ENCODE results near the gene POFUT2. TPM values are rescaled to one million over a fixed set of nuclear protein-coding genes. Genes with fewer than 3 reads are reported as not detected.

The POFUT2 gene
- total RNA-seq, 1 donor: 35.8 TPM

DNA sequence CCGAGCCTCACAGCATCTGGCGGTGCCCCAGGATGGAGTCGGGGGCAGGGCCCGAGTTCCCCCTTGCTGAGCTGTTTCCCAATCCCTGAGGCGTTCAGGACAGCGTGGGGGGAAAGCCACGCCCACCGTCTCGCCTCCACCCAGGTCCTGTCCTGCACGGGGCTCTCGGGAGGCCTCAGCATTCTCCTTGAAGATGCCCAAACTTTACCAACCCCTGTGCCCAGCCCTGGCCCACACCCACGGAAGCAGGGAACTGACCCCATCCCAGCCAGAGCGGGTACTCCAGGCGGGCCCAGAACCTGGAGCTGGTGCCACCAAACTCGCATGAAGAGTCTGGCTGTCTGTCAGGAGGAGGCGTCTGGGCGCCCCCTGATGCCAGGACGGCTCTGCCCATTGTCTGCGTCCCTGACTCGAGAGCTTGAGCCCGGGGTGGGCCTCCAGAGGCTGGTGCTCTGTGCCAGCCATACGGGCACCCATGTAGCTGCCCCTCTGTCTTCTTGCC is 35.3 kb upstream of the POFUT2 start:
- Histone ChIP-seq H3K79me2 (ENCODE audit: insufficient read depth, low read length) (no peaks in the 10 kb centered on the region), H3K4me1 (ENCODE audit: insufficient read depth, low read length) (peaks cover 28% of the 10 kb centered on the region), H3K9me3 (ENCODE audit: low read depth, low read length) (no peaks in the 10 kb centered on the region), H3K4me2 (ENCODE audit: insufficient read depth, low read length) (peak overlapping the region; percentile 36), H4K20me1 (ENCODE audit: insufficient read depth, low read length) (no peaks in the 10 kb centered on the region), H3K4me3 (ENCODE audit: insufficient read depth, low read length) (no peak overlapping the region), H3K36me3 (ENCODE audit: insufficient read depth, low read length) (no peaks in the 10 kb centered on the region), H3K27ac (ENCODE audit: low read depth, low read length) (no peak overlapping the region), H2AFZ (ENCODE audit: low read length) (no peak overlapping the region), H3K27me3 (ENCODE audit: insufficient read depth, low read length) (no peaks in the 10 kb centered on the region)
- DNase-seq (ENCODE audit: insufficient read length, low spot score, missing footprints): peak; percentile 87
- TF ChIP-seq, protein P1, sequence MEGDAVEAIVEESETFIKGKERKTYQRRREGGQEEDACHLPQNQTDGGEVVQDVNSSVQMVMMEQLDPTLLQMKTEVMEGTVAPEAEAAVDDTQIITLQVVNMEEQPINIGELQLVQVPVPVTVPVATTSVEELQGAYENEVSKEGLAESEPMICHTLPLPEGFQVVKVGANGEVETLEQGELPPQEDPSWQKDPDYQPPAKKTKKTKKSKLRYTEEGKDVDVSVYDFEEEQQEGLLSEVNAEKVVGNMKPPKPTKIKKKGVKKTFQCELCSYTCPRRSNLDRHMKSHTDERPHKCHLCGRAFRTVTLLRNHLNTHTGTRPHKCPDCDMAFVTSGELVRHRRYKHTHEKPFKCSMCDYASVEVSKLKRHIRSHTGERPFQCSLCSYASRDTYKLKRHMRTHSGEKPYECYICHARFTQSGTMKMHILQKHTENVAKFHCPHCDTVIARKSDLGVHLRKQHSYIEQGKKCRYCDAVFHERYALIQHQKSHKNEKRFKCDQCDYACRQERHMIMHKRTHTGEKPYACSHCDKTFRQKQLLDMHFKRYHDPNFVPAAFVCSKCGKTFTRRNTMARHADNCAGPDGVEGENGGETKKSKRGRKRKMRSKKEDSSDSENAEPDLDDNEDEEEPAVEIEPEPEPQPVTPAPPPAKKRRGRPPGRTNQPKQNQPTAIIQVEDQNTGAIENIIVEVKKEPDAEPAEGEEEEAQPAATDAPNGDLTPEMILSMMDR (IDR thresholded peaks at IDR 0.05; ENCODE audit: extremely low read depth, low read depth, low read length): no peak

DNA sequence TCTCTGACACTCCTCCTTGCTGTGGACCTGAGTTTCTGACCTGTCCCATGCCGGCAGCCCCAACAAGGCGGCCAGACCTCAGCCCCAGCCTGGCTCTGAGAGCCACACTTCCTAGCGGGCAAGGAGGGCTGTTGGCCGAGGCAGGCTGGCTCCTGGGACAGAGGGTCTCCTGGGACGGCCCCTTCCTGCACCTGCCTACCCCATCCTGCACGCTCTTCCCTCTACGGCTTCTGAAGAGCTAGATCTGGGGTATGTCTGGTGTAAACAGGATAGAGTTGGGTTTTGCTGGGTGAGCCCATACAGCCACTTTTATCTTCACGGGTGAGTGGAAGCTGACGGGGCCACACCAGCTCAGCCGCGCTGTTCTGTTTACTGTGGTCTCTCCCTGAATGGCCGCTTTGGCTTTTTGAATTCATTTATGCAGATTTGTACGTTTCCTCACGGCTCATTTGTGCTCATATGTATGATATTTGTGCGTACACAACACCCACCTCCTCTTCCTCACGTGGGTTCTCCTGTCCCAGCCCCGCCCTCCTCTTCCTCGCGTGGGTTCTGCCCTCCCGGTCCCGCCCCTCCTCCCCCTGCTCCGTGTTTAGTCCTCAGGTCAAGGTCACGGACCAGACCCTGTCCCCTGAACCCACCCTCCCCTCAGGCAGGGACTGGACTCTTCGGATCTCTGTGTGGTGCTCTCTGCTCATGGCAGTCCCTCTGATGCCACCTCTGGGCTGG is 34.7 kb upstream of the POFUT2 start:
- no peaks in the 10 kb centered on the region for H3K27me3 ChIP-seq (ENCODE audit: insufficient read depth, low read length)
- no peak overlapping the region for H2AFZ ChIP-seq (ENCODE audit: low read length)
- peaks cover 34% of the 10 kb centered on the region for H3K4me1 ChIP-seq (ENCODE audit: insufficient read depth, low read length)
- TF ChIP-seq, protein P1 (IDR thresholded peaks at IDR 0.05; ENCODE audit: extremely low read depth, low read depth, low read length): no peak
- no peaks in the 10 kb centered on the region for H3K79me2 ChIP-seq (ENCODE audit: insufficient read depth, low read length)
- no peak overlapping the region for H3K4me2 ChIP-seq (ENCODE audit: insufficient read depth, low read length)
- H3K4me3 ChIP-seq (ENCODE audit: insufficient read depth, low read length): no peak overlapping the region
- H3K9me3 ChIP-seq (ENCODE audit: low read depth, low read length): no peaks in the 10 kb centered on the region
- peak; percentile 52 for DNase-seq (ENCODE audit: insufficient read length, low spot score, missing footprints)
- H4K20me1 ChIP-seq (ENCODE audit: insufficient read depth, low read length): no peaks in the 10 kb centered on the region
- no peaks in the 10 kb centered on the region for H3K36me3 ChIP-seq (ENCODE audit: insufficient read depth, low read length)
- H3K27ac ChIP-seq (ENCODE audit: low read depth, low read length): no peak overlapping the region

DNA sequence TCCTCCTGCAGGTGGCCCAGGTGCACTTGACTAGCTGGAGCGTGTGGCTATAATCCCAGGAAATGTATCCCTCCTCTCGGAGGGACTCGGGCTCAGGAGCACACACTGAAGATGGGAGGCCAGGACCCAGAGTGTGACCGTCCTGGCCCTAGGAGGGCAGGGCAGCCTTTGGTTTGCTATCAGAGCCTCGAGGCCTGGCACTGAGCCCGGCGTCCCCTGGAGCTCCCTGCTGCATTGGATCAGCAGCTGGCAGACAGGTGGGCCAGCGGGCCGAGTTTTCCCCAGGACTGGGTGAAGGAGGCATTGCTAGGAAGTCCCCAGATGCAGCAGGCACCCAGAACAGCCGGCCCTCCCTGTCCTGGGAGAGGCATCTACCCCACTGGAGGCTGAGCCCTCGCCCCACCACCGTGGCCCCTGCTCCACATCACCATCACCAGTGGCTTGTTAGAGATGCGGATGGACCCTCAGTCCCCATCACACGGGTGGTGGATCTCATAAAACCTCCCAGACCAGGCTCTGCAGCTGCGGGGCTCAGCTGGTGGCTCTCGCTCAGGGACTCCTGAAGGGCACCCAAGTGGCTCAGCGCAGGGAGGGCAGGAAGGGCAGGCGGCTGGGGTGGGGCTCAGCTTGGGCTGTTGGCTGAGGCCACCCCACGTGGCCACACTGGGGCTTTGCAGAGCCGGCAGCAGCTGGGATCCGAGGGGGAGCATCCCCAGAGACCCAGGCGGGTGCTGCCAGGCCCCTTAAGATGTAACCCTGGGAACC is 32.7 kb upstream of the POFUT2 start:
- H3K36me3 ChIP-seq (ENCODE audit: insufficient read depth, low read length): no peaks in the 10 kb centered on the region
- no peaks in the 10 kb centered on the region for H4K20me1 ChIP-seq (ENCODE audit: insufficient read depth, low read length)
- H3K4me2 ChIP-seq (ENCODE audit: insufficient read depth, low read length): no peak overlapping the region
- H3K27ac ChIP-seq (ENCODE audit: low read depth, low read length): no peak overlapping the region
- H3K27me3 ChIP-seq (ENCODE audit: insufficient read depth, low read length): no peaks in the 10 kb centered on the region
- no peak overlapping the region for H3K4me3 ChIP-seq (ENCODE audit: insufficient read depth, low read length)
- peaks cover 34% of the 10 kb centered on the region for H3K4me1 ChIP-seq (ENCODE audit: insufficient read depth, low read length)
- H3K9me3 ChIP-seq (ENCODE audit: low read depth, low read length): no peaks in the 10 kb centered on the region
- TF ChIP-seq, protein P1 (IDR thresholded peaks at IDR 0.05; ENCODE audit: extremely low read depth, low read depth, low read length): no peak
- DNase-seq (ENCODE audit: insufficient read length, low spot score, missing footprints): no peak
- no peak overlapping the region for H2AFZ ChIP-seq (ENCODE audit: low read length)
- H3K79me2 ChIP-seq (ENCODE audit: insufficient read depth, low read length): no peaks in the 10 kb centered on the region

Data from osteoblast (primary cell).